Mammary epithelial cell (primary cell): ENCODE data around the gene TENM4.

ENCODE experiments used
- EZH2 ChIP-seq: IDR thresholded peaks from 2 replicates; pipeline ENCODE4 v1.6.1; 2012; ENCODE audit warnings: low read length, inconsistent platforms, borderline replicate concordance
- TF ChIP-seq, protein P1 (sequence below), 2 donors: IDR thresholded peaks in 1 of 2; conservative IDR thresholded peaks in 1 of 2; 2 replicates each; pipeline ENCODE4 v1.5.1; 2011 to 2012; ENCODE audit warnings: inconsistent platforms in 2 of 2, low read length in 2 of 2, mild to moderate bottlenecking in 2 of 2, control low read depth in 1 of 2, low read depth in 1 of 2; ENCODE audit not compliant: insufficient read depth in 1 of 2; ENCODE audit errors: extremely low read depth in 1 of 2

- TF ChIP-seq, protein P1, sequence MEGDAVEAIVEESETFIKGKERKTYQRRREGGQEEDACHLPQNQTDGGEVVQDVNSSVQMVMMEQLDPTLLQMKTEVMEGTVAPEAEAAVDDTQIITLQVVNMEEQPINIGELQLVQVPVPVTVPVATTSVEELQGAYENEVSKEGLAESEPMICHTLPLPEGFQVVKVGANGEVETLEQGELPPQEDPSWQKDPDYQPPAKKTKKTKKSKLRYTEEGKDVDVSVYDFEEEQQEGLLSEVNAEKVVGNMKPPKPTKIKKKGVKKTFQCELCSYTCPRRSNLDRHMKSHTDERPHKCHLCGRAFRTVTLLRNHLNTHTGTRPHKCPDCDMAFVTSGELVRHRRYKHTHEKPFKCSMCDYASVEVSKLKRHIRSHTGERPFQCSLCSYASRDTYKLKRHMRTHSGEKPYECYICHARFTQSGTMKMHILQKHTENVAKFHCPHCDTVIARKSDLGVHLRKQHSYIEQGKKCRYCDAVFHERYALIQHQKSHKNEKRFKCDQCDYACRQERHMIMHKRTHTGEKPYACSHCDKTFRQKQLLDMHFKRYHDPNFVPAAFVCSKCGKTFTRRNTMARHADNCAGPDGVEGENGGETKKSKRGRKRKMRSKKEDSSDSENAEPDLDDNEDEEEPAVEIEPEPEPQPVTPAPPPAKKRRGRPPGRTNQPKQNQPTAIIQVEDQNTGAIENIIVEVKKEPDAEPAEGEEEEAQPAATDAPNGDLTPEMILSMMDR (conservative IDR thresholded peaks at IDR 0.05 in 1 of 2, IDR thresholded peaks at IDR 0.05 in 1 of 2; ENCODE audit: extremely low read depth in 1 of 2, insufficient read depth in 1 of 2, low read depth in 1 of 2, low read length in 2 of 2) = no peak
- TF ChIP-seq EZH2 = no peak
Observed at GRCh38 chr11:79155237-79155636, 285.6 kb downstream of the TENM4 start.
